HG03196 (cell line): Measurements from ENCODE around the gene RAB11B.
"Not testable (repeated sequence)": the region's sequence is repeated elsewhere in the genome, so short reads cannot be mapped to it uniquely, and the experiment has no call there.

ENCODE experiments used
- ATAC-seq: cut with Tn5 transposase; IDR thresholded peaks from one replicate; pipeline ENCODE4 v1.9.1; 2021; ENCODE audit not compliant: unreplicated experiment

Gene RAB11B

GRCh38 chr19:8389891-8390616 is at the start of gene RAB11B:
RAB11B (plus strand) TSS chr19:8390360; CDS start chr19:8390417, 57 bp downstream.
- ATAC-seq = peak; percentile 93

- not testable (repeated sequence) for ATAC-seq
These were observed 48.7 kb upstream of the RAB11B start for GRCh38 chr19:8341504-8341903.

- ATAC-seq = no peak
These were observed 47.9 kb upstream of the RAB11B start for GRCh38 chr19:8342316-8342683.

GRCh38 chr19:8342684-8343482 is 47.3 kb upstream of the RAB11B start, which contains the start of gene KANK3:
KANK3 (minus strand) TSS chr19:8343262; CDS start chr19:8337828, 5,434 bp downstream.
- peak; percentile 91 for ATAC-seq

- ATAC-seq = no peak
These were observed 46.7 kb upstream of the RAB11B start for GRCh38 chr19:8343483-8343844.

- ATAC-seq = not testable (repeated sequence)
These were observed 40.4 kb upstream of the RAB11B start for GRCh38 chr19:8349629-8350372.

GRCh38 chr19:8352134-8352827 is 37.9 kb upstream of the RAB11B start:
- no peak for ATAC-seq

- not testable (repeated sequence) for ATAC-seq
These were observed 37.3 kb upstream of the RAB11B start for GRCh38 chr19:8352845-8353244.

GRCh38 chr19:8355631-8356402 is 34.3 kb upstream of the RAB11B start:
- ATAC-seq = no peak

GRCh38 chr19:8357007-8357521 is 33.1 kb upstream of the RAB11B start:
- no peak for ATAC-seq

GRCh38 chr19:8358948-8359347 is 31.2 kb upstream of the RAB11B start:
- ATAC-seq = no peak

- no peak for ATAC-seq
These were observed 30.0 kb upstream of the RAB11B start for GRCh38 chr19:8360196-8360595.

GRCh38 chr19:8361921-8362793 is 28.0 kb upstream of the RAB11B start:
- ATAC-seq = no peak

GRCh38 chr19:8363803-8364771 is 26.1 kb upstream of the RAB11B start, which contains the start of gene ANGPTL4:
ANGPTL4 (plus strand) TSS chr19:8364155; CDS start chr19:8364322, 167 bp downstream.
- ATAC-seq = no peak

- no peak for ATAC-seq
These were observed 24.0 kb upstream of the RAB11B start for GRCh38 chr19:8366121-8366581.

- ATAC-seq = no peak
These were observed 23.2 kb upstream of the RAB11B start for GRCh38 chr19:8366961-8367326.

GRCh38 chr19:8367327-8368001 is 22.7 kb upstream of the RAB11B start:
- ATAC-seq = no peak
